AG04450 (cell line): ENCODE results near the gene XPNPEP2. TPM values are rescaled to one million over a fixed set of nuclear protein-coding genes. Genes with fewer than 3 reads are reported as not detected.

Experiments
- CTCF ChIA-PET: fragments of 300-600, 350-600 bp; formaldehyde crosslinking; extraction: SDS; loops from one replicate; lab custom pipeline; 2022; ENCODE audit warnings: antibody characterized with exemption, inconsistent platforms; lab: Charles Lee
- POLR2A ChIA-PET: fragments of 350-600 bp; formaldehyde crosslinking; extraction: SDS; loops from one replicate; lab custom pipeline; 2021; ENCODE audit warnings: antibody characterized with exemption, inconsistent platforms; lab: Yijun Ruan, JAX
- DNase-seq: peaks from one replicate; pipeline ENCODE4 v3.0.0-alpha.2; 2011; ENCODE audit warnings: low read depth, low spot score
- H3K27ac ChIP-seq: one replicate; pipeline ENCODE4 v1.5.1; 2012; ENCODE audit warnings: low read depth, low read length, control low read depth
- H3K27me3 ChIP-seq: one replicate; pipeline ENCODE4 v1.6.0; 2012; ENCODE audit warnings: low read length; ENCODE audit not compliant: control insufficient read depth, insufficient read depth
- H3K4me3 ChIP-seq: 2 replicates; pipeline ENCODE4 v1.5.1; 2011; ENCODE audit warnings: mild to moderate bottlenecking, low read depth, low read length, control low read depth
- H3K9me3 ChIP-seq: 2 replicates; pipeline ENCODE4 v1.5.1; 2012; ENCODE audit warnings: low read length; ENCODE audit not compliant: control insufficient read depth, insufficient read depth
- CTCF ChIP-seq: IDR thresholded peaks from 2 replicates; pipeline ENCODE4 v1.5.1; 2011; ENCODE audit warnings: low read depth, low read length, control low read depth, inconsistent platforms
- polyA plus RNA-seq: library from polyadenylated mRNA; depleted of rRNA; stranded (reverse); fragments of >200 nt; gene quantifications from 2 replicates; pipeline ENCODE4 v1.2.3, GENCODE V29; 2011

Gene XPNPEP2
- polyA plus RNA-seq, 1 experiment = 0.45 TPM

GRCh38 chrX:129723511-129723910 is 15.3 kb upstream of the XPNPEP2 start:
- Histone ChIP-seq H3K27me3 (no peaks in the 10 kb centered on the region), H3K27ac (no peak overlapping the region), H3K9me3 (no peaks in the 10 kb centered on the region), H3K4me3 (no peak overlapping the region)
- CTCF ChIA-PET = interaction anchor here (1.1 to 6.4 kb wide), 2 partner anchors 85 to 119 kb away, joined by 5 to 145 read pairs; no protein-coding TSS in a partner anchor
- no peak for TF ChIP-seq CTCF
- no peak for DNase-seq
- POLR2A ChIA-PET = no interaction called here

GRCh38 chrX:129724754-129725153 is 14.0 kb upstream of the XPNPEP2 start:
- H3K27ac ChIP-seq = no peak overlapping the region
- H3K27me3 ChIP-seq = no peaks in the 10 kb centered on the region
- ChIA-PET POLR2A (no interaction called here), CTCF (interaction anchor here (0.9 to 6.4 kb wide), 6 partner anchors 21 to 336 kb away, joined by 3 to 145 read pairs (median 3); no protein-coding TSS in a partner anchor)
- DNase-seq = no peak
- H3K4me3 ChIP-seq = no peak overlapping the region
- H3K9me3 ChIP-seq = no peaks in the 10 kb centered on the region
- no peak for TF ChIP-seq CTCF

- H3K27ac ChIP-seq = no peak overlapping the region
Measured at GRCh38 chrX:129726307-129727111, 12.3 kb upstream of the XPNPEP2 start.

GRCh38 chrX:129728061-129728460 is 10.7 kb upstream of the XPNPEP2 start:
- no peak overlapping the region for H3K27ac ChIP-seq
- POLR2A ChIA-PET = no interaction called here
- no peak overlapping the region for H3K4me3 ChIP-seq
- no peak for DNase-seq
- no peaks in the 10 kb centered on the region for H3K9me3 ChIP-seq
- CTCF ChIA-PET = interaction anchor here (2.9 to 6.4 kb wide), 2 partner anchors 89 to 119 kb away, joined by 52 to 145 read pairs; no protein-coding TSS in a partner anchor
- H3K27me3 ChIP-seq = no peaks in the 10 kb centered on the region
- no peak for TF ChIP-seq CTCF

More at GRCh38 chrX:129726307-129727111, 12.3 kb upstream of the XPNPEP2 start:
- no peak for DNase-seq
- POLR2A ChIA-PET = no interaction called here
- no peaks in the 10 kb centered on the region for H3K27me3 ChIP-seq
- TF ChIP-seq CTCF = peak; percentile 78
- no peak overlapping the region for H3K4me3 ChIP-seq
- no peaks in the 10 kb centered on the region for H3K9me3 ChIP-seq
- CTCF ChIA-PET = interaction anchor here (0.6 to 6.4 kb wide), 21 partner anchors 8 to 121 kb away, joined by 3 to 145 read pairs (median 5); partner anchors contain the start of gene APLN

GRCh38 chrX:129731228-129731627 is 7.6 kb upstream of the XPNPEP2 start:
- POLR2A ChIA-PET = no interaction called here
- DNase-seq = no peak
- no peak for TF ChIP-seq CTCF
- no peak overlapping the region for H3K27ac ChIP-seq
- no peaks in the 10 kb centered on the region for H3K27me3 ChIP-seq
- H3K4me3 ChIP-seq = no peak overlapping the region
- no peaks in the 10 kb centered on the region for H3K9me3 ChIP-seq
- CTCF ChIA-PET = interaction anchor here (1.0 kb wide), 1 partner anchor 93 kb away, joined by 3 read pairs; no protein-coding TSS in a partner anchor
